ENCODE results near the gene FNDC8. TPM values are rescaled to one million over a fixed set of nuclear protein-coding genes. Genes with fewer than 3 reads are reported as not detected.
"Not testable (repeated sequence)": the region's sequence is repeated elsewhere in the genome, so short reads cannot be mapped to it uniquely, and the experiment has no call there.

Gene FNDC8

DNA sequence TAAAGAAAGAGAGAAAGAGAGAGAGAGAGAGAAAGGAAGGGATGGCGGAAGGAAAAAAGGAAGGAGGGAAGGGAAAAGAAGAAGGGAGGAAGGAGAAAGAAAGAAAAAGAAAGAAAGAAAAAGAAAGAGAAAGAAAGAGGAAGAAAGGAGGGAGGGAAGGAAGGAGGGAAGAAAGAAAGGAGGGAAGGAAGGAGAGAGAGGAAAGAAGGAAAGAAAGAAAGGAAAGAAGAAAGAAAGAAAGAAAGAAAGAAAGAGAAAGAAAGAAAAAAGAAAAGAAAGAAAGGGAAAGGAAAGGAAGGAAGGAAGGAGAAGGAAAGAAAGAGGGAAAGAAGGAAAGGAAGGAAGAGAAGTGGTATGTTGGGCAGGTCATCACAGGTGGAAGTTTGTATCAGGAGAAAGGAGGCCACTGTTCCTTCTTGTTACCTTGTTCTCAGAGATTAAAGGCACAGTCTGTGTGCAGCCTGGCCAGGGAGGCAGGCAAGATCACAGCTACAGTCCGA lies 53.5 kb downstream of the FNDC8 start:
- no peak overlapping the region for H3K4me3 ChIP-seq (ENCODE audit: low read length)
- no peak overlapping the region for H3K23ac ChIP-seq (ENCODE audit: low read length)

DNA sequence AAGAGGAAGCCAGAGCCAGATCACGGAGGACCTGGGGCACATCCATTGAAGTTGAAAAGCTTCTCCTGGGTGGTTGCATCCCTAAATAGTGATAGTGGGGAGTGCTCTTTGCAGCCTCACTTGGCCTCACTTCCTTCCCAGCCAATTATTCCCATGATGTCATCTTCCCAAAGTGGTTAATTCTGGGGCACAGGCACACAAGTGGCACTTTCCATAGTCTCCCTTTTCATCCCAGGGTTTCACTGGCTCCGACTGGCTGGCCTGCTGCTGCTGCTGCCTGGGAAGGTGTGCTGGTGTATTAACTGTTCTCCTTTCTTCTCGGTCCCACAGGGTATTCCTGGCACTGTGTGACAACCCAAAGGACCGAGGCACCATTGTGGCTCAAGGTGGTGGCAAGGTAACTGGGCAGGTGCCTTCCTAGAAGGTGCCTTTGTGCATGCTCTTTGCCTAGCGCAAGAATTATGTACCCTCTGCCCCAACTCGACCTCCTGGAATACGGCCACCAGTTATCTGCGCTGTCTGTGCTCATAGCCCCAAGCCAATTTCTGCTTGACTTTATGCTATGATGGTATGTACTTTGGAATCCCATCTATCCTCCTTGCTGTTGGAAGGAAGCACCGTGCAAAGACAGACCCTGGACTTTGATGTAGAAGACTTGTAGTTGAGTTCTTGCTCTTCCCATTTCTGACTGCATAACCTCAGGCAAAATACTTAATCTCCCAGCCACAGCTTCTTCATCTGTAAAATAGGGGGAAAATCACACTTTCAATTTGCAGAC lies 54.4 kb downstream of the FNDC8 start:
- Histone ChIP-seq H3K79me1 (ENCODE audit: low read length) (no peaks in the 10 kb centered on the region), H2BK15ac (replicated peaks; ENCODE audit: low read depth) (no peak overlapping the region), H3K36me3 (ENCODE audit: control insufficient read depth, insufficient read depth, low read length) (no peaks in the 10 kb centered on the region), H3K4me3 (ENCODE audit: low read length) (no peak overlapping the region), H3K23ac (ENCODE audit: low read length) (no peak overlapping the region), H3K79me2 (ENCODE audit: control insufficient read depth, insufficient read depth, low read length) (no peaks in the 10 kb centered on the region), H3K27ac (ENCODE audit: low read depth, low read length) (no peak overlapping the region), H3K18ac (ENCODE audit: low read length) (no peak overlapping the region), H3K27me3 (ENCODE audit: insufficient read depth, low read length, poor library complexity) (no peaks in the 10 kb centered on the region), H4K8ac (ENCODE audit: low read depth, low read length) (no peak overlapping the region), H4K5ac (ENCODE audit: low read length) (no peak overlapping the region), H3K4ac (ENCODE audit: low read depth, low read length) (no peak overlapping the region), H3K4me2 (ENCODE audit: low read length) (no peak overlapping the region), H3K4me1 (ENCODE audit: control insufficient read depth, low read depth, low read length) (no peaks in the 10 kb centered on the region), H2AK5ac (ENCODE audit: low read length) (no peak overlapping the region), H3K9ac (ENCODE audit: low read length) (no peak overlapping the region), H3K56ac (ENCODE audit: low read length) (no peak overlapping the region), H2BK5ac (ENCODE audit: low read length) (no peak overlapping the region), H2BK120ac (ENCODE audit: low read depth, low read length) (no peak overlapping the region)
- WGBS (ENCODE audit: extremely low coverage, insufficient coverage, low lambda C conversion rate) = no CpG with 5 or more reads among the region's 9 CpGs
- no peak for DNase-seq

More for the DNA sequence above, 53.5 kb downstream of the FNDC8 start:
- WGBS (ENCODE audit: extremely low coverage, insufficient coverage, low lambda C conversion rate) = 100% methylated on average over 1 of the region's 2 CpGs
- H3K4me2 ChIP-seq (ENCODE audit: low read length) = no peak overlapping the region
- no peaks in the 10 kb centered on the region for H3K79me2 ChIP-seq (ENCODE audit: control insufficient read depth, insufficient read depth, low read length)
- H3K18ac ChIP-seq (ENCODE audit: low read length) = no peak overlapping the region
- H2AK5ac ChIP-seq (ENCODE audit: low read length) = no peak overlapping the region
- no peaks in the 10 kb centered on the region for H3K79me1 ChIP-seq (ENCODE audit: low read length)
- no peak overlapping the region for H4K8ac ChIP-seq (ENCODE audit: low read depth, low read length)
- H4K5ac ChIP-seq (ENCODE audit: low read length) = no peak overlapping the region
- no peak overlapping the region for H2BK5ac ChIP-seq (ENCODE audit: low read length)
- no peaks in the 10 kb centered on the region for H3K4me1 ChIP-seq (ENCODE audit: control insufficient read depth, low read depth, low read length)
- H2BK120ac ChIP-seq (ENCODE audit: low read depth, low read length) = no peak overlapping the region
- H3K36me3 ChIP-seq (ENCODE audit: control insufficient read depth, insufficient read depth, low read length) = no peaks in the 10 kb centered on the region
- H2BK15ac ChIP-seq (replicated peaks; ENCODE audit: low read depth) = no peak overlapping the region
- no peak overlapping the region for H3K9ac ChIP-seq (ENCODE audit: low read length)
- no peak overlapping the region for H3K4ac ChIP-seq (ENCODE audit: low read depth, low read length)
- no peak overlapping the region for H3K27ac ChIP-seq (ENCODE audit: low read depth, low read length)
- DNase-seq = no peak
- H3K27me3 ChIP-seq (ENCODE audit: insufficient read depth, low read length, poor library complexity) = no peaks in the 10 kb centered on the region
- no peak overlapping the region for H3K56ac ChIP-seq (ENCODE audit: low read length)

DNA sequence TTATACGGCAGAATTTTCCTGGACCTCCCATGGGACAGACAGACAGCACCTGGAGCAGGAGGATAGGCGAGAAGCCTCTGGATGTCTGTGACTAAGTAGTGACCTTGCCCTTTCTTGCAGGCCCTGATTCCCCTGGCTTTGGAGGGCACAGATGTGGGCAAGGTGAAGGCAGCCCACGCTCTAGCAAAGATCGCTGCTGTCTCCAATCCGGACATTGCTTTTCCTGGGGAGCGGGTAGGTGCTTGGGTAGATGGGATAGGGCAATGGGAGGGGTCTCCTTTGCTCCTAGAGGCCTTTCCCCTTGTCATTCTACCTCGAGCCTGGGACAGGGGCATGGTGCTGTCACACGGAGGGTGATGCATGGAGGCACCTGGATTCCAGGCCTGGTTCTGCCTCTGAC lies 55.5 kb downstream of the FNDC8 start:
- H4K5ac ChIP-seq (ENCODE audit: low read length) = no peak overlapping the region
- no peak overlapping the region for H2BK15ac ChIP-seq (replicated peaks; ENCODE audit: low read depth)
- H3K56ac ChIP-seq (ENCODE audit: low read length) = no peak overlapping the region
- H3K4me1 ChIP-seq (ENCODE audit: control insufficient read depth, low read depth, low read length) = no peaks in the 10 kb centered on the region
- H3K79me1 ChIP-seq (ENCODE audit: low read length) = no peaks in the 10 kb centered on the region
- H3K4me2 ChIP-seq (ENCODE audit: low read length) = no peak overlapping the region
- no peak overlapping the region for H3K4me3 ChIP-seq (ENCODE audit: low read length)
- no peak overlapping the region for H3K4ac ChIP-seq (ENCODE audit: low read depth, low read length)
- H2BK120ac ChIP-seq (ENCODE audit: low read depth, low read length) = no peak overlapping the region
- H2AK5ac ChIP-seq (ENCODE audit: low read length) = no peak overlapping the region
- H3K79me2 ChIP-seq (ENCODE audit: control insufficient read depth, insufficient read depth, low read length) = no peaks in the 10 kb centered on the region
- H4K8ac ChIP-seq (ENCODE audit: low read depth, low read length) = no peak overlapping the region
- no peaks in the 10 kb centered on the region for H3K27me3 ChIP-seq (ENCODE audit: insufficient read depth, low read length, poor library complexity)
- H3K18ac ChIP-seq (ENCODE audit: low read length) = no peak overlapping the region
- H3K23ac ChIP-seq (ENCODE audit: low read length) = no peak overlapping the region
- DNase-seq = no peak
- no CpG with 5 or more reads among the region's 8 CpGs for WGBS (ENCODE audit: extremely low coverage, insufficient coverage, low lambda C conversion rate)
- H3K9ac ChIP-seq (ENCODE audit: low read length) = no peak overlapping the region
- no peak overlapping the region for H3K27ac ChIP-seq (ENCODE audit: low read depth, low read length)
- H3K36me3 ChIP-seq (ENCODE audit: control insufficient read depth, insufficient read depth, low read length) = no peaks in the 10 kb centered on the region
- H2BK5ac ChIP-seq (ENCODE audit: low read length) = no peak overlapping the region

DNA sequence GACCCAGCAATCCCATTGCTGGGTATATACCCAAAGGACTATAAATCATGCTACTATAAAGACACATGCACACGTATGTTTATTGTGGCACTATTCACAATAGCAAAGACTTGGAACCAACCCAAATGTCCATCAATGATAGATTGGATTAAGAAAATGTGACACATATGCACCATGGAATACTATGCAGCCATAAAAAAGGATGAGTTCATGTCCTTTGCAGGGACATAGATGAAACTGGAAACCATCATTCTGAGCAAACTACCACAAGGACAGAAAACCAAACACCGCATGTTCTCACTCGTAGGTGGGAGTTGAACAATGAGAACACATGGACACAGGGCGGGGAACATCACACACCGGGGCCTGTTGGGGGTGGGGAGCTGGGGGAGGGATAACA lies 58.0 kb downstream of the FNDC8 start:
- DNase-seq; H3K36me3 ChIP-seq (ENCODE audit: control insufficient read depth, insufficient read depth, low read length); H3K18ac ChIP-seq (ENCODE audit: low read length); H3K9ac ChIP-seq (ENCODE audit: low read length); H3K4me1 ChIP-seq (ENCODE audit: control insufficient read depth, low read depth, low read length); H4K5ac ChIP-seq (ENCODE audit: low read length); H3K27ac ChIP-seq (ENCODE audit: low read depth, low read length); H3K4me3 ChIP-seq (ENCODE audit: low read length); H2BK5ac ChIP-seq (ENCODE audit: low read length); H3K27me3 ChIP-seq (ENCODE audit: insufficient read depth, low read length, poor library complexity); H2BK15ac ChIP-seq (replicated peaks; ENCODE audit: low read depth); H3K4ac ChIP-seq (ENCODE audit: low read depth, low read length); H3K79me1 ChIP-seq (ENCODE audit: low read length); H3K4me2 ChIP-seq (ENCODE audit: low read length); H3K56ac ChIP-seq (ENCODE audit: low read length); H2AK5ac ChIP-seq (ENCODE audit: low read length); H4K8ac ChIP-seq (ENCODE audit: low read depth, low read length); H3K23ac ChIP-seq (ENCODE audit: low read length); H3K79me2 ChIP-seq (ENCODE audit: control insufficient read depth, insufficient read depth, low read length); H2BK120ac ChIP-seq (ENCODE audit: low read depth, low read length): not testable (repeated sequence)
- WGBS (ENCODE audit: extremely low coverage, insufficient coverage, low lambda C conversion rate) = no CpG with 5 or more reads among the region's 5 CpGs

Small RNAs within 50 kb of the gene (small RNA-seq; reads per million reads assigned to genes)
- not detected for gene AC004223.1 (ENCODE audit: insufficient read depth)
- gene RNU6-840P (ENCODE audit: insufficient read depth) = not detected
